Endothelial cell of umbilical vein (primary cell): Measurements from ENCODE around the gene LHX4. TPM values are rescaled to one million over a fixed set of nuclear protein-coding genes. Genes with fewer than 3 reads are reported as not detected.

Experiments
- BruUV-seq: library from RNA; stranded (reverse); fragments of 400-500 nt; replicated peaks from 2 replicates; lab custom pipeline; 2021; lab: Mats Ljungman, UMichigan
- CTCF ChIA-PET: fragments of 300-600, 350-600 bp; sonication (Branson Sonifier 250); formaldehyde crosslinking; loops from one replicate; lab custom pipeline; 2021; ENCODE audit warnings: antibody characterized with exemption, inconsistent platforms; lab: Charles Lee
- POLR2A ChIA-PET: fragments of 300-600, 350-600 bp; sonication (Branson Sonifier 250); formaldehyde crosslinking; loops from one replicate; lab custom pipeline; 2021; ENCODE audit warnings: antibody characterized with exemption, inconsistent platforms; lab: Charles Lee
- DNase-seq: peaks from one replicate; pipeline ENCODE4 v3.0.0-alpha.2; 2011; ENCODE audit warnings: low read depth, low spot score
- FAIRE-seq: peaks from 2 replicates; lab custom pipeline; 2011; peaks lifted over from hg19 to GRCh38; lab: Jason Lieb, UNC
- H2AFZ ChIP-seq: 2 replicates; pipeline ENCODE4 v1.6.0; 2012; ENCODE audit warnings: low read depth, low read length, control low read depth, inconsistent platforms
- H3K27ac ChIP-seq: 2 replicates; pipeline ENCODE4 v1.5.1; 2011; ENCODE audit warnings: low read depth, mild to moderate bottlenecking, control low read depth, low read length, moderate library complexity; ENCODE audit not compliant: insufficient read depth
- H3K27me3 ChIP-seq, 2 experiments: 2 replicates each; pipeline versions ENCODE4 v1.6.0 to v1.6.1; 2011; ENCODE audit warnings: low read length in 2 of 2, mixed read lengths in 1 of 2; ENCODE audit not compliant: control insufficient read depth in 2 of 2, insufficient read depth in 2 of 2
- H3K36me3 ChIP-seq, 2 experiments: 2 replicates in 1 of 2; 3 replicates in 1 of 2; pipeline ENCODE4 v1.5.1; 2011; ENCODE audit warnings: low read length in 2 of 2, mild to moderate bottlenecking in 1 of 2, moderate library complexity in 1 of 2; ENCODE audit not compliant: control insufficient read depth in 2 of 2, insufficient read depth in 2 of 2; ENCODE audit errors: extremely low read depth in 1 of 2
- H3K4me1 ChIP-seq: 3 replicates; pipeline ENCODE4 v1.5.1; 2011; ENCODE audit warnings: mild to moderate bottlenecking, low read length; ENCODE audit not compliant: control insufficient read depth, insufficient read depth; ENCODE audit errors: extremely low read depth
- H3K4me2 ChIP-seq: 2 replicates; pipeline ENCODE4 v1.6.1; 2011; ENCODE audit warnings: low read length, control low read depth, mixed read lengths; ENCODE audit not compliant: insufficient read depth
- H3K4me3 ChIP-seq, 3 experiments: fragments of 200-600 bp in 1 of 3; sonication (generic), shearing (Covaris generic) in 1 of 3; replicated peaks in 1 of 3; 2 replicates each; pipeline ENCODE4 v1.5.1; 2011 to 2016; ENCODE audit warnings: control low read depth in 3 of 3, low read length in 3 of 3, mild to moderate bottlenecking in 2 of 3, inconsistent platforms in 1 of 3, low read depth in 1 of 3, moderate library complexity in 1 of 3; ENCODE audit not compliant: insufficient read depth in 1 of 3
- H3K79me2 ChIP-seq: 2 replicates; pipeline ENCODE4 v1.6.0; 2012; ENCODE audit warnings: low read length, inconsistent platforms; ENCODE audit not compliant: control insufficient read depth, insufficient read depth
- H3K9ac ChIP-seq: replicated peaks from 2 replicates; pipeline ENCODE3; 2011; ENCODE audit warnings: low read length, control low read depth; ENCODE audit not compliant: insufficient read depth; ENCODE audit errors: extremely low read depth
- H3K9me1 ChIP-seq: replicated peaks from 3 replicates; pipeline ENCODE4 v1.6.0; 2011; ENCODE audit warnings: mild to moderate bottlenecking, low read length; ENCODE audit not compliant: control insufficient read depth, insufficient read depth; ENCODE audit errors: extremely low read depth
- H3K9me3 ChIP-seq: replicated peaks from 2 replicates; pipeline ENCODE4 v1.5.1; 2012; ENCODE audit warnings: low read length, inconsistent platforms; ENCODE audit not compliant: control insufficient read depth, insufficient read depth
- H4K20me1 ChIP-seq: replicated peaks from 2 replicates; pipeline ENCODE3; 2011; ENCODE audit warnings: mild to moderate bottlenecking, low read length; ENCODE audit not compliant: control insufficient read depth, insufficient read depth; ENCODE audit errors: extremely low read depth
- EZH2 ChIP-seq: IDR thresholded peaks from 2 replicates; pipeline ENCODE4 v1.6.1; 2012; ENCODE audit warnings: borderline replicate concordance, low read depth, mild to moderate bottlenecking, moderate library complexity, low read length, inconsistent platforms; ENCODE audit not compliant: severe bottlenecking
- FOS ChIP-seq: IDR thresholded peaks from 2 replicates; pipeline ENCODE4 v1.6.1; 2011; ENCODE audit warnings: mild to moderate bottlenecking, low read length, moderate library complexity, borderline replicate concordance; ENCODE audit not compliant: insufficient read depth
- GATA2 ChIP-seq: IDR thresholded peaks from 2 replicates; pipeline ENCODE4 v1.7.0; 2011; ENCODE audit warnings: low read depth, mild to moderate bottlenecking, moderate library complexity, mixed read lengths, low read length; ENCODE audit not compliant: insufficient read length, insufficient read depth
- JUN ChIP-seq: IDR thresholded peaks from 2 replicates; pipeline ENCODE4 v1.6.1; 2011; ENCODE audit warnings: borderline replicate concordance, low read depth; ENCODE audit not compliant: insufficient read length, insufficient read depth
- MYC ChIP-seq: IDR thresholded peaks from one replicate; pipeline ENCODE4 v1.6.1; 2011; ENCODE audit warnings: mild to moderate bottlenecking, low read depth, low read length
- POLR2A ChIP-seq: IDR thresholded peaks from 2 replicates; pipeline ENCODE4 v1.6.1; 2012; ENCODE audit warnings: low read depth, mild to moderate bottlenecking, control low read depth, low read length
- POLR2AphosphoS5 ChIP-seq: IDR thresholded peaks from 2 replicates; pipeline ENCODE4 v1.6.1; 2012; ENCODE audit warnings: low read depth, mild to moderate bottlenecking, control low read depth, low read length, moderate library complexity; ENCODE audit not compliant: insufficient read depth
- dilution Hi-C: fragments of 300-500 bp; cut with MboI; formaldehyde crosslinking; loops from one replicate; pipeline ENCODE4 v1.15.0; 2019; ENCODE audit warnings: low sequenced_read_pairs; ENCODE audit not compliant: extremely low pct_ligation_motif_present
- intact Hi-C: fragments of 100-400 bp; cut with micrococcal nuclease; formaldehyde crosslinking; loops from one replicate; pipeline ENCODE4 v1.10.0; 2022
- polyA plus RNA-seq, 4 experiments: library from polyadenylated mRNA; depleted of rRNA in 3 of 4; stranded (reverse) in 3 of 4; unstranded in 1 of 4; fragments of >200 nt; gene quantifications; 2 replicates each; pipeline versions ENCODE4 v1.2.1 to v1.2.3, GENCODE V29; 2011 to 2012; ENCODE audit warnings: missing spikeins in 1 of 4
- total RNA-seq: library from RNA; stranded (reverse); gene quantifications from 2 replicates; pipeline ENCODE4 v1.2.3, GENCODE V29; 2021
- TF ChIP-seq, protein P1 (sequence below), 2 donors: IDR thresholded peaks; 1 replicate in 1 of 2; 2 replicates in 1 of 2; pipeline ENCODE4 v1.5.1; 2011; ENCODE audit warnings: low read length in 2 of 2, mild to moderate bottlenecking in 2 of 2, moderate library complexity in 2 of 2, control low read depth in 1 of 2, inconsistent platforms in 1 of 2, low read depth in 1 of 2; ENCODE audit not compliant: insufficient read depth in 1 of 2; ENCODE audit errors: extremely low read depth in 1 of 2
- TF ChIP-seq, protein P2 (sequence below): IDR thresholded peaks from 2 replicates; pipeline ENCODE4 v1.6.1; 2011; ENCODE audit not compliant: insufficient read depth, insufficient read length

LHX4 gene
- total and polyA plus RNA-seq, 2 donors (not counting 3 experiments of a cell fraction or from before 2014, with no cell fraction given) = not detected

DNA sequence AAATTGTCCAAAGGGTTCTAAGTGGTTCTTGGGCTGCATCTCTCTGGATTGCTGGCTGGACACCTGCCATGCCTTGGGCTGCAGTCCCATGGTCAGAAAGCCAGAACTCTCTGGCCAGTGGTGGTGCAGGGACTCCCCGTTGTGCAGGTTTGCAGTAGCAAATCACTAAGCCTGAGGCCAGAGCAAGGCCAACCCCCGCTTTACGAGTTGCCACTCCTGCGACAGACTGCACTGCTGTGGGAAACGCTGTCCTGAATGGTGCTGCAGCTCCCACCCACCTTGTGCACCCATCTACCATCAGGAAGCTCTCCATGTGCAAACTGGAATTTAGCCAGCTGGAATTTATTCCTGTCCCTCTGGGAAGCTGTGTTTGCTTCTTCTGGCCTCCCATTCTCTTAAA lies 45.7 kb downstream of the LHX4 start:
- Histone ChIP-seq H3K4me1 (peaks cover 14% of the 10 kb centered on the region), H3K9me3 (no peaks in the 10 kb centered on the region), H3K4me3 (no peak overlapping the region), H3K4me2 (no peak overlapping the region), H3K27me3 (no peaks in the 10 kb centered on the region), H2AFZ (no peak overlapping the region), H3K9ac (no peak overlapping the region), H3K36me3 (peaks cover 0 to 2% of the 10 kb centered on the region in 2 experiments), H3K27ac (no peak overlapping the region), H3K9me1 (no peaks in the 10 kb centered on the region), H4K20me1 (no peaks in the 10 kb centered on the region), H3K79me2 (no peaks in the 10 kb centered on the region)
- no TSS peak for BruUV-seq
- ChIA-PET CTCF (no interaction called here), POLR2A (no interaction called here)
- intact Hi-C loops (no loop called here), dilution Hi-C loops (no loop called here)
- TF ChIP-seq POLR2A = no peak
- TF ChIP-seq POLR2AphosphoS5 = no peak
- TF ChIP-seq, protein P1, sequence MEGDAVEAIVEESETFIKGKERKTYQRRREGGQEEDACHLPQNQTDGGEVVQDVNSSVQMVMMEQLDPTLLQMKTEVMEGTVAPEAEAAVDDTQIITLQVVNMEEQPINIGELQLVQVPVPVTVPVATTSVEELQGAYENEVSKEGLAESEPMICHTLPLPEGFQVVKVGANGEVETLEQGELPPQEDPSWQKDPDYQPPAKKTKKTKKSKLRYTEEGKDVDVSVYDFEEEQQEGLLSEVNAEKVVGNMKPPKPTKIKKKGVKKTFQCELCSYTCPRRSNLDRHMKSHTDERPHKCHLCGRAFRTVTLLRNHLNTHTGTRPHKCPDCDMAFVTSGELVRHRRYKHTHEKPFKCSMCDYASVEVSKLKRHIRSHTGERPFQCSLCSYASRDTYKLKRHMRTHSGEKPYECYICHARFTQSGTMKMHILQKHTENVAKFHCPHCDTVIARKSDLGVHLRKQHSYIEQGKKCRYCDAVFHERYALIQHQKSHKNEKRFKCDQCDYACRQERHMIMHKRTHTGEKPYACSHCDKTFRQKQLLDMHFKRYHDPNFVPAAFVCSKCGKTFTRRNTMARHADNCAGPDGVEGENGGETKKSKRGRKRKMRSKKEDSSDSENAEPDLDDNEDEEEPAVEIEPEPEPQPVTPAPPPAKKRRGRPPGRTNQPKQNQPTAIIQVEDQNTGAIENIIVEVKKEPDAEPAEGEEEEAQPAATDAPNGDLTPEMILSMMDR (IDR thresholded peaks at IDR 0.05; ENCODE audit: extremely low read depth in 1 of 2, insufficient read depth in 1 of 2, low read depth in 1 of 2, low read length in 2 of 2) = no peak
- no peak for TF ChIP-seq MYC
- no peak for TF ChIP-seq FOS
- TF ChIP-seq, protein P2, sequence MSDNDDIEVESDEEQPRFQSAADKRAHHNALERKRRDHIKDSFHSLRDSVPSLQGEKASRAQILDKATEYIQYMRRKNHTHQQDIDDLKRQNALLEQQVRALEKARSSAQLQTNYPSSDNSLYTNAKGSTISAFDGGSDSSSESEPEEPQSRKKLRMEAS = no peak
- no peak for TF ChIP-seq EZH2
- no peak for TF ChIP-seq JUN
- no peak for TF ChIP-seq GATA2
- DNase-seq (no peak), FAIRE-seq (no peak)
